NCI-H1417 (cell line): ENCODE data around the gene BACE1-AS.

Source experiments
- DNase-seq, 3 experiments: peaks; one replicate each; lab custom pipeline; 2025; lab: John Stamatoyannopoulos, UW

Gene BACE1-AS

GRCh38 chr11:117292616-117293015 is 1.5 kb downstream of the BACE1-AS start:
- DNase-seq: no peak

GRCh38 chr11:117295438-117296137 is 4.4 kb downstream of the BACE1-AS start:
- DNase-seq: no peak

- no peak for DNase-seq
These were observed 5.7 kb downstream of the BACE1-AS start for GRCh38 chr11:117296881-117297280.

GRCh38 chr11:117298195-117298594 is 7.0 kb downstream of the BACE1-AS start:
- DNase-seq: no peak

GRCh38 chr11:117299351-117300282 is 8.5 kb downstream of the BACE1-AS start:
- DNase-seq: no peak

GRCh38 chr11:117300283-117300663 is 9.1 kb downstream of the BACE1-AS start:
- no peak for DNase-seq

- no peak for DNase-seq
These were observed 9.6 kb downstream of the BACE1-AS start for GRCh38 chr11:117300773-117301172.

GRCh38 chr11:117302228-117302627 is 11.1 kb downstream of the BACE1-AS start:
- DNase-seq: no peak

GRCh38 chr11:117303101-117303500 is 12.0 kb downstream of the BACE1-AS start:
- DNase-seq: peak; percentile 7 to 96 (median 85)

- DNase-seq: peak in 1 of 3 experiments; percentile 49
These were observed 12.6 kb downstream of the BACE1-AS start for GRCh38 chr11:117303646-117304315.

- DNase-seq: no peak
These were observed 14.0 kb downstream of the BACE1-AS start for GRCh38 chr11:117305145-117305544.

GRCh38 chr11:117309310-117309709 is 18.2 kb downstream of the BACE1-AS start:
- no peak for DNase-seq

GRCh38 chr11:117313091-117313490 is 21.9 kb downstream of the BACE1-AS start:
- DNase-seq: no peak

- no peak for DNase-seq
These were observed 23.0 kb downstream of the BACE1-AS start for GRCh38 chr11:117313828-117314768.

- DNase-seq: peak in 2 of 3 experiments; percentile 18 to 32
These were observed 23.7 kb downstream of the BACE1-AS start for GRCh38 chr11:117314840-117315239.

GRCh38 chr11:117315285-117316196 is 24.4 kb downstream of the BACE1-AS start:
- peak in 2 of 3 experiments; percentile 32 to 56 for DNase-seq

- DNase-seq: peak; percentile 80 to 94 (median 90)
These were observed 25.2 kb downstream of the BACE1-AS start, which contains the start of gene BACE1 for GRCh38 chr11:117316197-117316961. TSS of gene BACE1 (minus strand) at chr11:117316256. CDS start at chr11:117315795, 461 bp downstream.

- DNase-seq: no peak
These were observed 27.6 kb downstream of the BACE1-AS start for GRCh38 chr11:117318738-117319137.

- no peak for DNase-seq
These were observed 28.2 kb downstream of the BACE1-AS start for GRCh38 chr11:117319214-117319840.
